ENCODE data around the gene ERGIC1. TPM values are rescaled to one million over a fixed set of nuclear protein-coding genes. Genes with fewer than 3 reads are reported as not detected.

The ERGIC1 gene
- total and polyA plus RNA-seq, 8 donors = 54.8 to 101 (median 75.6) TPM

DNA sequence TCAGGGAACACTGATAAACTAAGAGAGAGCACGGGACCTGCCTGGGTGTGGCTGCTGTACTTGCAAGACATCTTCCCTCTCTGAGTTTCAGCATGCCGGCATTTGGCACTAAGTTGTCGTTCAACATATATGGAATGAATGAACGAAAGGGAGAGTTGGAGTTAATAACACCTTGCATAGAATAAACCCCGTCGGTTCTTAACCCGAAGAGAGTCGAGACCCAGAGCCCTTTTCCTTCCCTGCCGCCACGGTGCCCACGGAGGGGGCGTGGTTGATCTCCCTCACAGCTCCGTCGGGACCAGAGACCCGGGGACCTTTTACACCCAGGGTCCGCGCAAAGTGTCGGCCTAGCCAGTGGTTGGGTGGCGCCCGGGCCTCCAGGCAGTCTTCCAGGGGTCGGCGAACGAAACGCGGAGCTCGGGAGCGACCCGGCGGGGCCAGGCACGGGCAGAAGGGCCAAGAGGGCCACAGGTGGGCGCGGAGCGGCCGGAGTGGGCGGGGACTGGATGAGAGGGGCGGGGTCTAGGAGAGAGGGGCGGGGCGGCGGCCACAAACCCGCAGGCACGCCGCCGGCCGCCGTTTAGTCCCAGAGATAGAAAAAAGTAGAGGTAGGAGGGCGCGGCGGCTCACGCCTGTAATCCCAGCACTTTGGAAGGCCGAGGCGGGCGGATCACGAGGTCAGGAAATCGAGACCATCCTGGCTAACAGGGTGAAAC is 124.4 kb downstream of the ERGIC1 start:
- H3K9me3 ChIP-seq = no peaks in the 10 kb centered on the region
- ATAC-seq (peak; percentile 86 to 95 (median 89)), FAIRE-seq (no peak), DNase-seq (peak; percentile 33 to 85 (median 70))
- peak overlapping the region; percentile 53 to 83 (median 76) for H3K27ac ChIP-seq
- peak overlapping the region; percentile 58 to 83 (median 70) for H3K4me3 ChIP-seq
- WGBS, 2 donors = 1 to 3% methylated on average over 45 to 54 of the region's 54 CpGs
- TF ChIP-seq, protein P1, sequence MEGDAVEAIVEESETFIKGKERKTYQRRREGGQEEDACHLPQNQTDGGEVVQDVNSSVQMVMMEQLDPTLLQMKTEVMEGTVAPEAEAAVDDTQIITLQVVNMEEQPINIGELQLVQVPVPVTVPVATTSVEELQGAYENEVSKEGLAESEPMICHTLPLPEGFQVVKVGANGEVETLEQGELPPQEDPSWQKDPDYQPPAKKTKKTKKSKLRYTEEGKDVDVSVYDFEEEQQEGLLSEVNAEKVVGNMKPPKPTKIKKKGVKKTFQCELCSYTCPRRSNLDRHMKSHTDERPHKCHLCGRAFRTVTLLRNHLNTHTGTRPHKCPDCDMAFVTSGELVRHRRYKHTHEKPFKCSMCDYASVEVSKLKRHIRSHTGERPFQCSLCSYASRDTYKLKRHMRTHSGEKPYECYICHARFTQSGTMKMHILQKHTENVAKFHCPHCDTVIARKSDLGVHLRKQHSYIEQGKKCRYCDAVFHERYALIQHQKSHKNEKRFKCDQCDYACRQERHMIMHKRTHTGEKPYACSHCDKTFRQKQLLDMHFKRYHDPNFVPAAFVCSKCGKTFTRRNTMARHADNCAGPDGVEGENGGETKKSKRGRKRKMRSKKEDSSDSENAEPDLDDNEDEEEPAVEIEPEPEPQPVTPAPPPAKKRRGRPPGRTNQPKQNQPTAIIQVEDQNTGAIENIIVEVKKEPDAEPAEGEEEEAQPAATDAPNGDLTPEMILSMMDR (IDR thresholded peaks at IDR 0.05) = no peak
- intact Hi-C loops (cut with DNase I) = no loop called here
- H3K4me1 ChIP-seq = peaks cover 0 to 7% (median 6%) of the 10 kb centered on the region in 3 donors
- H3K27me3 ChIP-seq = no peaks in the 10 kb centered on the region
- H3K36me3 ChIP-seq = no peaks in the 10 kb centered on the region

GRCh38 chr5:172959824-172960799 is 126.1 kb downstream of the ERGIC1 start:
- TF ChIP-seq, protein P1 (IDR thresholded peaks at IDR 0.05) = no peak
- WGBS, 2 donors = 11 to 13% methylated on average over 28 of the region's 28 CpGs
- DNase-seq = no peak
- peaks cover 0 to 7% (median 6%) of the 10 kb centered on the region in 3 donors for H3K4me1 ChIP-seq
- H3K9me3 ChIP-seq = no peaks in the 10 kb centered on the region
- H3K27me3 ChIP-seq = no peaks in the 10 kb centered on the region
- no peak for FAIRE-seq
- intact Hi-C loops (cut with DNase I) = no loop called here
- peak overlapping the region; percentile 58 to 83 (median 70) for H3K4me3 ChIP-seq
- no peak overlapping the region for H3K27ac ChIP-seq
- no peak for ATAC-seq
- H3K36me3 ChIP-seq = no peaks in the 10 kb centered on the region

DNA sequence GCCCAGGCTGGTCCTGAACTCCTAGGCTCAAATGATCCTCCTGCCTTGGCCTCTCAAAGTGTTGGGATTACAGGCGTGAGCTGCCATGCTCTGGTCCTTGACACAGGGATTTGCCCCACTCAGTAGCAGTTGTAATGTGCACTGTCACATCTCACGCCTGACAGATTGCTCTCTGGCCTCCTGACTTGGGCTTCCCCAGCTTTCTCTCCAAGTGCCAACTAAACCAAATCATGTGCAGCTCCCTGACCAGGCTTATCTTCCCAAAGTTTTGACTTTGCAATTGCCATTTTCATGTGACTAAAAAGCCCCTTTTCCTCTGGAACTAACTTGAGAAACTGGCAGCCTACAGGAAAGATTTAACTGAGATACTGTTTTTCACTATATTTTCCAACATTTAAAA is 135.9 kb downstream of the ERGIC1 start:
- ATAC-seq (no peak), FAIRE-seq (no peak), DNase-seq (no peak)
- TF ChIP-seq, protein P1 (IDR thresholded peaks at IDR 0.05) = no peak
- 92 to 94% methylated on average over 2 of the region's 2 CpGs for WGBS, 2 donors
- H3K9me3 ChIP-seq = no peaks in the 10 kb centered on the region
- H3K36me3 ChIP-seq = peaks cover 0 to 8% (median 0%) of the 10 kb centered on the region in 3 donors
- H3K4me3 ChIP-seq = no peak overlapping the region
- H3K4me1 ChIP-seq = no peaks in the 10 kb centered on the region
- H3K27me3 ChIP-seq = no peaks in the 10 kb centered on the region
- intact Hi-C loops (cut with DNase I) = no loop called here
- peak overlapping the region in 1 of 4 donors; percentile 30 for H3K27ac ChIP-seq

DNA sequence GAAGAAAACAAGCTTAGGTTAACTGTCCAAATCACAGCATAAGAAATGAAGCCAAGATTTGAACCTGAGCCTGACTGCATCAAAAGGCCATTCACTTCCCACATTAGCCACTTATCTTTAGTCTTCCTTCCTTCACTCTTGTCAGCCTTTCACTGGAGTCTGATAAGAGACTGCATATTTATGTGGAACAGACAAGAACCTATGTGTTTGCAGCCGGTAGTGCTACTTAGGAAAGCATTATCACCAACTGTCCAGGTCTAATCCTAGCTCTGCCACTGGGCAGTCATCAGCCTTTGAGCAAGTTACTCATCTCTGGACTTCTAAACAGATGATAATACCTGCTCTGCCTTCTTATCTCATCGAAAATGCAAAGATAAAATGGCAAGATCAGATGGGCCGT is 137.4 kb downstream of the ERGIC1 start:
- no peaks in the 10 kb centered on the region for H3K27me3 ChIP-seq
- TF ChIP-seq, protein P1 (IDR thresholded peaks at IDR 0.05) = no peak
- H3K4me1 ChIP-seq = no peaks in the 10 kb centered on the region
- DNase-seq = no peak
- FAIRE-seq = no peak
- ATAC-seq = no peak
- peaks cover 0 to 8% (median 0%) of the 10 kb centered on the region in 3 donors for H3K36me3 ChIP-seq
- intact Hi-C loops (cut with DNase I) = no loop called here
- H3K27ac ChIP-seq = no peak overlapping the region
- H3K4me3 ChIP-seq = no peak overlapping the region
- H3K9me3 ChIP-seq = no peaks in the 10 kb centered on the region
- WGBS, 2 donors = 47 to 56% methylated on average over 3 of the region's 3 CpGs
